Measurements from ENCODE around the gene WDR86.

Gene WDR86

DNA sequence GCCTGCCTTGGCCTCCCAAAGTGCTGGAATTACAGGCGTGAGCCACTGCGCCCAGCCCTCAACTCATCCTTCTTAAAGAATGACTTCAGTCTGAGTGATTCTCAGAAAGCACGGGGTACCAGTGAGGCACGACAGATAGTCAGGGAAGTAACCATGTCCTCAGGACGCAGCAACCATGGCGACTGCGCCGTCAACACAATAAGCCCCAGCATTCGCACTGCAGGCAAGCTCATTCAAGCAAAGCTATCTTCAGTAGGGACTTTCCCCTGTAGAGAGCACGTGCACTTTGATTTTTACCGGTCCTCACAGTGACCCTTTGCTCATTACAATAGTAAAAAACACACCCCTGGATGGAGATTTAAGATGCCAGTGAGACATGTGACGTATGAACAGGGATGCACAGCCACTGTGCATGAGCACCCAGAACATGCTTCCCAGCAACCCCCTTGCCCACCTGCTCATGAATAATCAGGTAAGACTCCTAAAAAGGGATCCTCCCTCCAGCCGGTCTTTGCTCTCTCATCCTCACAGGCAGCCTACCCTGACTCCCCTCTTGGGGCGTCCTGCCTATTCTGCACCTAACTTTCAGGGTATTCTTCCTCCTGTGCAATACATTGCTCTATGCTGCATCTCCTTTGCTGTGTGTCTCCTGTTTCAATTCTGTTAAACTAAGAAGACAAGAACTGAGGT is 9.1 kb downstream of the WDR86 start:
- Histone ChIP-seq H3K4me2 (ENCODE audit: low read depth, low read length, poor library complexity, severe bottlenecking) (no peak overlapping the region), H2AFZ (ENCODE audit: low read length) (no peak overlapping the region), H3K79me2 (ENCODE audit: insufficient read depth, low read length) (no peaks in the 10 kb centered on the region), H4K20me1 (ENCODE audit: insufficient read depth, low read length, poor library complexity, severe bottlenecking) (no peaks in the 10 kb centered on the region), H3F3A (ENCODE audit: low read depth) (no peaks in the 10 kb centered on the region), H3K9ac (ENCODE audit: low read depth, low read length, poor library complexity, severe bottlenecking) (no peak overlapping the region), H3K4me1 (ENCODE audit: insufficient read depth, low read length, poor library complexity, severe bottlenecking) (no peaks in the 10 kb centered on the region), H3K36me3 (ENCODE audit: insufficient read depth, low read length) (no peaks in the 10 kb centered on the region), H3K9me2 (replicated peaks; ENCODE audit: low read depth, low read length) (no peaks in the 10 kb centered on the region), H3K27me3 (ENCODE audit: insufficient read depth, low read length, poor library complexity, severe bottlenecking) (no peaks in the 10 kb centered on the region), H3K9me3 (ENCODE audit: insufficient read depth, low read depth, low read length) (no peaks in the 10 kb centered on the region), H3K4me3 (ENCODE audit: low read length, poor library complexity, severe bottlenecking) (no peak overlapping the region)
- TF ChIP-seq CTCF (conservative IDR thresholded peaks at IDR 0.05; ENCODE audit: low read length) (no peak), EZH2phosphoT487 (IDR thresholded peaks at IDR 0.05; ENCODE audit: borderline replicate concordance) (no peak)

DNA sequence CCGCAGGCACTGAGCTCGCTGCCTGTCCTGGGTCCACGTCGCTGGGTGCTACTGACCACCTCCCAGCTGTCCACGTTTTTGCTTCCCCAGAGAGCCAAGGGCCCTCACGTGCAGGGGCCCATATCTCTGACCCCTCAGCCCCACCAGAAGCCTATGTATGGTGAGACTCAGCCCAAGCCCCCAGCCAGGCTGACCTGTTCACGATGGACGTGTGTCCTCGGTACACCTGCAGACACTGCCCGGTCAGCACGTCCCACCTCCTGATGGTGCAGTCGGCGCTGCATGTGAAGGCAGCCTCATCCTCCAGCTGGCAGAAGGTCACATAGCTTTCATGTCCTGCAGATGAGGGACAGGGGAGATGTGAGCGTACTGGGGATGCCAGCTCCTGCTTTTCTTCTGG is 9.9 kb downstream of the WDR86 start:
- no peaks in the 10 kb centered on the region for H3K27me3 ChIP-seq (ENCODE audit: insufficient read depth, low read length, poor library complexity, severe bottlenecking)
- H3K9me3 ChIP-seq (ENCODE audit: insufficient read depth, low read depth, low read length): no peaks in the 10 kb centered on the region
- no peak overlapping the region for H3K4me2 ChIP-seq (ENCODE audit: low read depth, low read length, poor library complexity, severe bottlenecking)
- no peaks in the 10 kb centered on the region for H3K79me2 ChIP-seq (ENCODE audit: insufficient read depth, low read length)
- no peaks in the 10 kb centered on the region for H3K36me3 ChIP-seq (ENCODE audit: insufficient read depth, low read length)
- TF ChIP-seq EZH2phosphoT487 (IDR thresholded peaks at IDR 0.05; ENCODE audit: borderline replicate concordance) (no peak), CTCF (conservative IDR thresholded peaks at IDR 0.05; ENCODE audit: low read length) (no peak)
- H3F3A ChIP-seq (ENCODE audit: low read depth): no peaks in the 10 kb centered on the region
- H3K9me2 ChIP-seq (replicated peaks; ENCODE audit: low read depth, low read length): no peaks in the 10 kb centered on the region
- no peak overlapping the region for H3K4me3 ChIP-seq (ENCODE audit: low read length, poor library complexity, severe bottlenecking)
- no peak overlapping the region for H3K9ac ChIP-seq (ENCODE audit: low read depth, low read length, poor library complexity, severe bottlenecking)
- H4K20me1 ChIP-seq (ENCODE audit: insufficient read depth, low read length, poor library complexity, severe bottlenecking): no peaks in the 10 kb centered on the region
- no peaks in the 10 kb centered on the region for H3K4me1 ChIP-seq (ENCODE audit: insufficient read depth, low read length, poor library complexity, severe bottlenecking)
- no peak overlapping the region for H2AFZ ChIP-seq (ENCODE audit: low read length)

DNA sequence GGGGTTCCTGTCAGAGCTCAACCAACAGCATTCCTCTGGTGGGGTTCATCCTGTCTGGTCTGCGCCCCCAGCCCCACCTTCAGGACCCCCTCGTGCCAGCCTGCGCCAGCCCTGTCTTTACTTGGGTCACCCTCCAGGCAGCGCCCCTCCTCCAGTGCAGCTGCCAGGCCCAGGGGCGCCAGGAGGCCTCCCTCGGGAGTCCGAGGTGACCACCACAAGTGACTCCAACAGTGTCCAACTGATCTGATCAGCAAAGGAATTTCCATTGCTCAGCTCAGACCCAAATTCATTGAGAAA is 10.6 kb downstream of the WDR86 start:
- H3K79me2 ChIP-seq (ENCODE audit: insufficient read depth, low read length): no peaks in the 10 kb centered on the region
- TF ChIP-seq CTCF (conservative IDR thresholded peaks at IDR 0.05; ENCODE audit: low read length) (no peak), EZH2phosphoT487 (IDR thresholded peaks at IDR 0.05; ENCODE audit: borderline replicate concordance) (no peak)
- no peaks in the 10 kb centered on the region for H3K4me1 ChIP-seq (ENCODE audit: insufficient read depth, low read length, poor library complexity, severe bottlenecking)
- no peak overlapping the region for H3K4me3 ChIP-seq (ENCODE audit: low read length, poor library complexity, severe bottlenecking)
- no peaks in the 10 kb centered on the region for H3K27me3 ChIP-seq (ENCODE audit: insufficient read depth, low read length, poor library complexity, severe bottlenecking)
- no peaks in the 10 kb centered on the region for H3K9me3 ChIP-seq (ENCODE audit: insufficient read depth, low read depth, low read length)
- H3K4me2 ChIP-seq (ENCODE audit: low read depth, low read length, poor library complexity, severe bottlenecking): no peak overlapping the region
- H3K36me3 ChIP-seq (ENCODE audit: insufficient read depth, low read length): no peaks in the 10 kb centered on the region
- H2AFZ ChIP-seq (ENCODE audit: low read length): no peak overlapping the region
- H4K20me1 ChIP-seq (ENCODE audit: insufficient read depth, low read length, poor library complexity, severe bottlenecking): no peaks in the 10 kb centered on the region
- no peaks in the 10 kb centered on the region for H3F3A ChIP-seq (ENCODE audit: low read depth)
- no peaks in the 10 kb centered on the region for H3K9me2 ChIP-seq (replicated peaks; ENCODE audit: low read depth, low read length)
- no peak overlapping the region for H3K9ac ChIP-seq (ENCODE audit: low read depth, low read length, poor library complexity, severe bottlenecking)
